Activated naive CD4-positive, alpha-beta T cell treated with anti-CD3 and anti-CD28 coated beads, Interleukin-2, amount 50 U/mL, for 24 hours (primary cell): ENCODE data around the gene B3GALNT2.
"Not testable (repeated sequence)": the region's sequence is repeated elsewhere in the genome, so short reads cannot be mapped to it uniquely, and the experiment has no call there.

Experiments used
- H3K27ac Mint-ChIP-seq: one replicate; pipeline ENCODE4 v1.8.0; 2021; ENCODE audit warnings: mild to moderate bottlenecking, mixed read lengths
- H3K27me3 Mint-ChIP-seq: one replicate; pipeline ENCODE4 v1.8.0; 2021; ENCODE audit warnings: mixed read lengths
- H3K36me3 Mint-ChIP-seq: one replicate; pipeline ENCODE4 v1.8.0; 2021; ENCODE audit warnings: mixed read lengths
- H3K4me1 Mint-ChIP-seq: one replicate; pipeline ENCODE4 v1.8.0; 2021; ENCODE audit warnings: mixed read lengths
- H3K4me3 Mint-ChIP-seq: one replicate; pipeline ENCODE4 v1.8.0; 2021; ENCODE audit warnings: mild to moderate bottlenecking, mixed read lengths
- H3K9me3 Mint-ChIP-seq: one replicate; pipeline ENCODE4 v1.8.0; 2021; ENCODE audit warnings: mixed read lengths

Gene B3GALNT2

DNA sequence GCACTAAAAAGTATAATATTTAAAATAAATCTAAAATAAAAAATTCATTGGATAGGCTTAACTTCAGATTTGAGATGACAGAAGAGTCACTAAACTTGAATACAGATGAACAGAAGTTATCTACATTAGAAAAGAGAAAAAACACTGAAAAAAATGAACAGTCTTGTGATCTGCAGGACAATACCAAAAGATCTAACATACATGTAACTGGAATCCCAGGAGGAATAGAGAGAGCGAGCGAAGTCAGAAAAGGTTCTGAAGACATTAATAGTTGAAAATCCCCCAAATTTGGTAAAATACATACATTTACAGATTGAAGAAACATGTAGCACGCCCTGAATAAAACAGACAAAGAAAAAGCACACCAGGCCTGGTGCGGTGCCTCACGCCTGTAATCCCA lies 21.2 kb downstream of the B3GALNT2 start:
- H3K4me3 Mint-ChIP-seq, result no peak overlapping the region
- H3K4me1 Mint-ChIP-seq, result no peaks in the 10 kb centered on the region
- peaks cover 7% of the 10 kb centered on the region for H3K9me3 Mint-ChIP-seq
- no peaks in the 10 kb centered on the region for H3K27me3 Mint-ChIP-seq
- H3K27ac Mint-ChIP-seq, result no peak overlapping the region
- H3K36me3 Mint-ChIP-seq, result peaks cover 33% of the 10 kb centered on the region

DNA sequence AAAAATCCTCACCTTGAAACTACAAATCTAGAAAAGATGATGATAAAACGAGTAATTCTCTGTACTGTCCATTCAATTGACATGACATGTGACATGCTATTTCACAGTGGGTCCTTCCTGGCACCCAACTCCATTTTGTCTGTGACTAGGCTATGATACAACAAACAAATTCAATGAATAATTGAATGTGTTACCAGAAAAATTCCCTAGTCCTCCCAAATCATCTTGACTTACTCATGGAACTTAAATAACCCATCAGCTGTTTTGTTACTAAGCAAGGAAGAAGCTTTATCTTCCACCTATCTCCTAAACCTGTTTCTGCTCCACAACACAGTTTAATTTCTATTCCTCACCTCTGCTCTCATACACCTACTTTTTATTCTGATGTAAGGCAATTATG lies 30.4 kb downstream of the B3GALNT2 start:
- no peak overlapping the region for H3K27ac Mint-ChIP-seq
- no peaks in the 10 kb centered on the region for H3K9me3 Mint-ChIP-seq
- H3K4me3 Mint-ChIP-seq, result no peak overlapping the region

DNA sequence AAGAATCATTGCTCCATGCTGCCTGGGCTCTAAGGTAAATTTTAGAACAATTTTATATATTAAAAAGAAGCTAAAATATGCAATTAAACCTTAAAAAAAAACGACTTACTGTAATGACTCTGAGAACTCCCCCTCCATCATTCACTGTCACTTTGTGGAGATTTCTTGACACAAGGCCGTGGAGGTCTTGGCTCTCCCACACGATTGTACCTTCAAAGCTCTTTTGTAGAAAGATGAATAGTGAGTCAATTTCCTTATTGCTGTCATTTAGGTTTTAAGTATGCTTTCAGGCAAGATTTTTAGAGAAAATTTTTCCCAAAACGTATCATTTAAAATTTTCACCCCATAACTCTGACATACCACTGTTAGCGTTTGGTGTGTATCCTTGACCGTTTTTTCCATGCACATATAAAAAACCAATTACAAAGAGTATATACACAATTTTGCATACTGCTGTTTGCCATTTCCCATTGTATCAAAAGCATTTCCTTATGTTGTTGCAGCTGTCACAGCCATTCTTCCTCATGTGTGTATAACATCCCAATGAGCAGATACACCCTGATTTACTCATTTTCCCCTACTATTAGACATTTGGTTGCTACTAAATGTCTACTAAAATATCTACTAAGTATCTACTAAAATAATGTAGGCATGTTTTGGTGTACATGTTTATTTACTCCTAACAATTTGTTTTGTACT lies 33.4 kb downstream of the B3GALNT2 start:
- H3K27me3 Mint-ChIP-seq, result no peaks in the 10 kb centered on the region
- no peaks in the 10 kb centered on the region for H3K9me3 Mint-ChIP-seq
- H3K4me3 Mint-ChIP-seq, result no peak overlapping the region
- peaks cover under 1% of the 10 kb centered on the region for H3K4me1 Mint-ChIP-seq
- no peak overlapping the region for H3K27ac Mint-ChIP-seq
- H3K36me3 Mint-ChIP-seq, result peaks cover 4% of the 10 kb centered on the region

More for the DNA sequence above, 30.4 kb downstream of the B3GALNT2 start:
- no peaks in the 10 kb centered on the region for H3K4me1 Mint-ChIP-seq
- peaks cover 13% of the 10 kb centered on the region for H3K36me3 Mint-ChIP-seq
- H3K27me3 Mint-ChIP-seq, result no peaks in the 10 kb centered on the region

DNA sequence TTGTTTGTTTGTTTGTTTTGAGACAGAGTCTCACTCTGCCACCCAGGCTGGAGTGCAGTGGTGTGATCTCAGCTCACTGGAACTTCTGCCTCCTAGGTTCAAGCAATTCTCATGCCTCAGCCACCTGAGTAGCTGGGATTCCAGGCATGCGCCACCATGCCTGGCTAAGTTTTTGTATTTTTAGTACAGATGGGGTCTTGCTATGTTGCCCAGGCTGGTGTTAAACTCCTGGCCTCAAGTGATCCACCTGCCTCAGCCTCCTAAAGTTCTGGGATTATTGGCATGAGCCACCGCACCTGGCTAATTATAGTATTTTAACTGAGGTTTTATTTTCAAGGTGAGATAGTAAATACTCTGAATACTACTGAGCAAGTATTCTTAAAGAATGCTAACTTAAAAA lies 34.4 kb downstream of the B3GALNT2 start:
- H3K27ac Mint-ChIP-seq, H3K9me3 Mint-ChIP-seq, H3K4me1 Mint-ChIP-seq, H3K4me3 Mint-ChIP-seq, H3K27me3 Mint-ChIP-seq, H3K36me3 Mint-ChIP-seq: not testable (repeated sequence)

DNA sequence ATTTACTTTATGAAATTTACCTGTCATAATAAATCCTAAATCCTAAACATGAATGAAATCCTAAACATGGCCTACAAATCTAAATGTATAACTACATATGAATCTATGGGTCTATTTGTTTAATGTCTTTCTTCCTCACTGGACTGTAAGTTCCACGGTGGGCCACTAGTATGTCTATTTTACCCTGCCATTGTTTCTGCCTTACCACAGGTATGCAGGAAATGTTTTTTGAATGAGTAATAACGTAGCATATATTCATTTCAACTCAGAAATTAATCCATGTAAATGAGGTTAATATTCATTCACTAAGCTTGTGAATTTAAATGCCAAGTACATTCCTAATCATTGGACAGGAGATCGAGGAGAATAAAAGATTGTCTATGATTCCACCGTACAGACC lies 35.3 kb downstream of the B3GALNT2 start:
- Mint-ChIP-seq H3K36me3 (peaks cover 7% of the 10 kb centered on the region), H3K27me3 (no peaks in the 10 kb centered on the region), H3K27ac (no peak overlapping the region), H3K4me1 (peaks cover 13% of the 10 kb centered on the region), H3K9me3 (no peaks in the 10 kb centered on the region), H3K4me3 (no peak overlapping the region)

DNA sequence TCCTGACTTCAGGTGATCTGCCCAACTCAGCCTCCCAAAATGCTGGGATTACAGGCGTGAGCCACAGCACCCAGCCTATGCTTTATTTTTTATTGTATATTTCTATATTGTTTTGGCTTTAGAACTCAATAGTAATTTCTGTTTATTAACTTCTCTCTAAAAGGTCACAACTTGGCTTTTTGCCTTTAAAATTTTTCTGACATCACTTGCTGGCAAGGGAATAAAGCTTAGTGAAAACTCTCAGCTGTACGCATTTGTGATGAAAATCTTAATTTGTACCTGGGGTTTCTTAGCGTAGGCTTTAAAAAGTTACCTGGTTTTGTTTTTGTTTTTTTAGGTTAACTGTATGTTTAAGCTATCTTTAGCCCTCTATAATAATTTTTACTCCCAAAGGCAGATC lies 36.2 kb downstream of the B3GALNT2 start:
- Mint-ChIP-seq H3K4me1 (peaks cover 13% of the 10 kb centered on the region), H3K9me3 (no peaks in the 10 kb centered on the region), H3K4me3 (no peak overlapping the region), H3K36me3 (peaks cover 7% of the 10 kb centered on the region), H3K27ac (no peak overlapping the region), H3K27me3 (no peaks in the 10 kb centered on the region)

DNA sequence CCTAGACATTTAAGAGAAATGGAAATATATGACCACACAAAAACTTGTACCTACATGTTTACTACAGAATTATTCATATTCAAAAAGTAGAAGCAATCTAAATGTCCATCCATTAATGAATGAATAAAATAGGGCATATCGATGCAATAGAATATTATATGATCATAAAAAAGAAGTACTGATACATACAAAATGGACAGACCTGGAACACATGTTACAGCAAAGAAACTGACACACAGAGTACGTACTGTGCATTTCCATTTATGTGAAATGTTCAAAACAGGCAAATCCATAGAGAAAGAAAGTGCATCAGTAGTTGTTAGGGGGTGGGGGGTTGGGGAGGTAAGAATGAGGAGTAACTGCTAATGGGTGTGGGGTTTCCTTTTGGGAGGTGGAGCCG lies 39.2 kb downstream of the B3GALNT2 start:
- H3K27ac Mint-ChIP-seq, result no peak overlapping the region
- H3K4me1 Mint-ChIP-seq, result peaks cover 27% of the 10 kb centered on the region
- no peaks in the 10 kb centered on the region for H3K27me3 Mint-ChIP-seq
- H3K9me3 Mint-ChIP-seq, result no peaks in the 10 kb centered on the region
- H3K36me3 Mint-ChIP-seq, result peaks cover 5% of the 10 kb centered on the region
- H3K4me3 Mint-ChIP-seq, result no peak overlapping the region

DNA sequence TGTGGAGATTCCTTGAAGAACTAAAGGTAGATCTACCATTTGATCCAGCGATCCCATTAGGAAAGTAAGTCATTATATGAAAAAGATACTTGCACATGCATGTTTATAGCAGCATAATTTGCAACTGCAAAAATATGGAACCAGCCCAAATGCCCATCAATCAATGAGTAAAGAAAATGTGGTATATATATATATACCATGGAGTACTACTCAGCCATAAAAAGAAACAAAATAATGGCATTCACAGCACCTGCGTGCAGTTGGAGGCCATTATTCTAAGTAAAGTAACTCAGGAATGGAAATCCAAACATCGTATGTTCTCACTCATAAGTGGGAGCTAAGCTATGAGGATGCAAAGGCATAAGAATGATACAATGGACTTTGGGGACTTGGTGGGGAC lies 41.4 kb downstream of the B3GALNT2 start:
- H3K27me3 Mint-ChIP-seq, H3K27ac Mint-ChIP-seq, H3K36me3 Mint-ChIP-seq, H3K9me3 Mint-ChIP-seq, H3K4me3 Mint-ChIP-seq: not testable (repeated sequence)
- H3K4me1 Mint-ChIP-seq, result peaks cover 27% of the 10 kb centered on the region

DNA sequence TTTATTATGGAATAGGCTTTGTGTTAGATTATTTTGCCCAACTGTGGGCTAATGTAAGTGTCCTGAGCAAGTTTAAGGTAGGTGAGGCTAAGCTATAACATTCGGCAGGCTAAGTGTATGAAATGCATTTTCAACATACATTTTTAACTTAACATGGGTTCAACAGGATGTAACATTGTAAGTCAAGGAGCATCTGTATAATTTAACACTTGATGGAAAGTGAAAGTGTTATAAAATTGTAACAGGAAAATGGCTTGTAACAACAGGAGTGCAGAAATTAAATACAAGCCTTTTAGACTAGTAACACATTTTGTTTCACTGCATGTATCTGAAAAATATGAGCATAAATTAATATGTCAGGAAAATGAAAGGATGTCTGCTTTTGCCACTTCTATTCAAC lies 42.3 kb downstream of the B3GALNT2 start:
- no peak overlapping the region for H3K4me3 Mint-ChIP-seq
- H3K36me3 Mint-ChIP-seq, result peaks cover 3% of the 10 kb centered on the region
- H3K9me3 Mint-ChIP-seq, result no peaks in the 10 kb centered on the region
- no peak overlapping the region for H3K27ac Mint-ChIP-seq
- H3K27me3 Mint-ChIP-seq, result no peaks in the 10 kb centered on the region
- peaks cover 27% of the 10 kb centered on the region for H3K4me1 Mint-ChIP-seq

DNA sequence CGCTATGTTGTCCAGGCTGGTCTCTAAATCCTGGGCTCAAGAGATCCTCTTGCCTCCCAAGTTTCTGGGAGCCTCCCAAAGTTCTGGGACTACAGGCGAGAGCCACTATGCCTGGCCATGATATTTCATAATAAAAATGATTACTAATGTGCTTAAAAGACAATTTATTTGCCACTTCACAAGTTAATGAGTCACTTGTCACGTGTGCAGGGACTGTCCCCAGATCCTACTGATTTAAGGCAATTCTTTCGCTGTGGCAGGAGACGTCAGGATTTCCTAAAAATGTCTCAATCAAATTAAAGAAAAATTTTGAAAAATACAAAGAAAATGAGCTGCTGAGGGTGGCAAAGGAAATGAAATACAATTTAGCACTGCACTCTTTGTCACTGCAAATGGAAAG lies 43.5 kb downstream of the B3GALNT2 start:
- Mint-ChIP-seq H3K27me3 (no peaks in the 10 kb centered on the region), H3K36me3 (peaks cover 3% of the 10 kb centered on the region), H3K4me3 (no peak overlapping the region), H3K9me3 (no peaks in the 10 kb centered on the region), H3K4me1 (peaks cover 25% of the 10 kb centered on the region), H3K27ac (no peak overlapping the region)

DNA sequence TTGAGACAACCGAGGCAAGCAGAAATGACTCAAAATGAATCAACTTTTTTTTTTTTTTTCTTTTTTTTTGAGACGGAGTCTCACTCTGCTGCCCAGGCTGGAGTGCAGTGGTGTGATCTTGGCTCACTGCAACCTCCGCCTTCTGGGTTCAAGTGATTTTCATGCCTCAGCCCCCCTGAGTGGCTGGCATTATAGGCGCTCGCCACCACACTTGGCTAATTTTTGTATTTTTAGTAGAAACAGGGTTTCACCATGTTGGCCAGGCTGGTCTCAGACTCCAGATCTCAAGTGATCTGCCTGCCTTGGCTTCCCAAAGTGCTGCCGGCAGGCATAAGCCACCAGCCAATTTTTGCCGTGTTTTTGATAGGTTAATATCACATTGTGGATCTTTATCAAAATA lies 46.4 kb downstream of the B3GALNT2 start:
- H3K9me3 Mint-ChIP-seq, H3K27ac Mint-ChIP-seq, H3K4me3 Mint-ChIP-seq, H3K36me3 Mint-ChIP-seq, H3K27me3 Mint-ChIP-seq: not testable (repeated sequence)
- H3K4me1 Mint-ChIP-seq, result peaks cover 13% of the 10 kb centered on the region

DNA sequence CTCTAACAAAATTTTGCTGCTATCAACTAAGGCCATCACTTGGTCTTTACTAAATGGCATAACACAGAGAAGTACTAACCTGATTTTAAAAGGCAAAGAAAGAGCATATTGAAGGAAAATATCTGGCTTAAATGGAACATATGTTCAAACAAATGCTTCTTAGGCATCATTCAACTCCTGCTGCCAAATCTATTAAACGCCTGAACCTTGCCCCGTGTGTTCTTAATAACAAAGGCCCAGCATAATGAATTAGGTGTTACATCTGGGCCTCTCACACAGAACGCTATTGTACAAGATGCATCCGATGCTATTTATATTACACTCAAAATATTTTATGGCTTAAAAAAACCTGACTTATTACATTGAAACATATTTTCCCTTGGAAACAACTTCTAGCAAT lies 48.4 kb downstream of the B3GALNT2 start:
- Mint-ChIP-seq H3K4me3 (no peak overlapping the region), H3K4me1 (no peaks in the 10 kb centered on the region), H3K36me3 (no peaks in the 10 kb centered on the region), H3K27ac (no peak overlapping the region), H3K27me3 (no peaks in the 10 kb centered on the region), H3K9me3 (no peaks in the 10 kb centered on the region)

DNA sequence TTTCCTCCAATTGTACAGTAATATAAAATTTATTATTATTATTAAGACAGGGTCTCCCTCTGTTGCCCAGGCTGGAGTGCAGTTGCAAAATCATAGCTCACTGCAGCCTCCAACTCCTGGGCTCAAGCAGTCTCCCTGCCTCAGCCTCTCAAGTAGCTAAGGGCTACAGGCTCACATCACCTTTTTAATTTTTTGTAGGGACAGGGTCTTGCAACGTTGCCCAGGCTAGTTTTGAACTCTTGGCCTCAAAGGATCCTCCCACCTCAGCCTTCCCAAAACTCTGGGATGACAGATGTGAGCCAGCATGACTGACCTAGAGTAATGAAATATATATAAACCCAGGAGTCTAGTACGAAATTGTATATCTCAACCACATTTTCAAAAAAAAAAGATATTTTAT lies 49.2 kb downstream of the B3GALNT2 start:
- Mint-ChIP-seq H3K9me3 (no peaks in the 10 kb centered on the region), H3K4me1 (no peaks in the 10 kb centered on the region), H3K27ac (no peak overlapping the region), H3K27me3 (no peaks in the 10 kb centered on the region), H3K36me3 (peaks cover 2% of the 10 kb centered on the region), H3K4me3 (no peak overlapping the region)

DNA sequence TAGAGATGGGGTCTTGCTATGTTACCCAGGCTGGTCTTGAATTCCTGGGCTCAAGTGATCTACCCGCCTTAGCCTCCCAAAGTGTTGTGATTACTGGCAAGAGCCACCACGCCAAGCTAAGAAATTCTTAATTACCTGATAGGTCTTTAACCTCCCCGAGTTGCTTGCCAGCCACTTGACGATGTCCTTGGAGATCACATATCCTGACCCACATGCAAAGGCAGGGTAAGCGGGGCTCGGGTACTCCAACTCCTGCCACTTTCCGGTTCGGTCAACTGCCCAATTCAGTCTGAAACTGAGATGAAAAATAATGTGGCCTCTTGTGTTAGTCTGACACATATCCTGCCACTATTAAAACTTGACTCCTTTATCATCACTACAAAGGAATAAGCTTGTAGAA lies 50.2 kb downstream of the B3GALNT2 start:
- Mint-ChIP-seq H3K27me3 (no peaks in the 10 kb centered on the region), H3K27ac (no peak overlapping the region), H3K9me3 (no peaks in the 10 kb centered on the region), H3K4me3 (no peak overlapping the region), H3K36me3 (peaks cover 3% of the 10 kb centered on the region), H3K4me1 (no peaks in the 10 kb centered on the region)

DNA sequence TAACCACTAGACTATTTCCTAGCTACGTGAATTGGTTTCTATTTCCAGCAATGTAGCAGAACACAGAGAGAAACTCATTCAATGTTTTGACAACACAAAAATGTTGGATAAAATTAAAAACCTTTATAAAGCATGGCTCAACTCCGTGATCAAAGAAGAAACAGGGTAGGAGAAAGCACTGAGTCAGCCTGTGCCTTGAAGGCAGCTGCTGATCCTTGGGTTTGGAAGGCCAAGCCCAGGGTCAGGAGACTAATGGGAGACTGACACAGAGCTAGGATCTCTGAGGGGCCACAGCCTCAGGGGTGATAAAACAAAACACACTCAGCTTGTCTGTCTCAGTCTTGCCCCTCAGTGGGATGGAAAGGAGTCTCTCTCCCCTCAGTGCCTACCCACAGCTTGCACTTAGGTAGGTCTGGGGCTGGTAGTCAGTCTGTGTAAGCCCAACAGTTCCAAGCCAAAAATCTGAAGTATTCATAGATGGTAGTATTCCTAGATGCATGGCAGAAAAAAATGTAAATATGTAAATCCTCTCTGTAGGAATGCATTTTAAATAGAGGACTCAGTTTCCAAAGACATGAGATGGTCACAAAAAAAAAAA lies 53.3 kb downstream of the B3GALNT2 start:
- Mint-ChIP-seq H3K4me1 (no peaks in the 10 kb centered on the region), H3K4me3 (no peak overlapping the region), H3K27ac (no peak overlapping the region), H3K36me3 (peaks cover 3% of the 10 kb centered on the region), H3K27me3 (no peaks in the 10 kb centered on the region), H3K9me3 (no peaks in the 10 kb centered on the region)

DNA sequence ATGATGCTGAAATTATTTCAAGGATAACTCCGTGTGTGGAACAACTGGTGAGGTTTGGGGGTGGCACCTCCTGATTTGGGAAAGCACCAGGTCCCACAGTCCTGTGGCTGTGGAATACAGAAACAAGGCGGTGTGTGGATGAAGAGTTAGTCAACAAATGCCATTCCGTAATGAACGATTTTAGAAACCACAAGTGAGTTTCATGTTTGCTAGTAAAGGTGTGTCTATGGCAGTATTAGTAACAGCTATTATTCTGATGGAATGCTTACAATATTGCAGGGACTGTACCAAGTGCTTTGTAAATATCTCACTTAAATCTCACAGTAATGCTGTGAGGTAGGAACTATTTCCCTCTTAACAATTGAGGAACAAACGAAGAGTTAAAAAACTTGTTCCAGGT lies 53.8 kb downstream of the B3GALNT2 start:
- Mint-ChIP-seq H3K27me3 (no peaks in the 10 kb centered on the region), H3K4me3 (no peak overlapping the region), H3K36me3 (peaks cover 3% of the 10 kb centered on the region), H3K27ac (no peak overlapping the region), H3K9me3 (no peaks in the 10 kb centered on the region), H3K4me1 (no peaks in the 10 kb centered on the region)

DNA sequence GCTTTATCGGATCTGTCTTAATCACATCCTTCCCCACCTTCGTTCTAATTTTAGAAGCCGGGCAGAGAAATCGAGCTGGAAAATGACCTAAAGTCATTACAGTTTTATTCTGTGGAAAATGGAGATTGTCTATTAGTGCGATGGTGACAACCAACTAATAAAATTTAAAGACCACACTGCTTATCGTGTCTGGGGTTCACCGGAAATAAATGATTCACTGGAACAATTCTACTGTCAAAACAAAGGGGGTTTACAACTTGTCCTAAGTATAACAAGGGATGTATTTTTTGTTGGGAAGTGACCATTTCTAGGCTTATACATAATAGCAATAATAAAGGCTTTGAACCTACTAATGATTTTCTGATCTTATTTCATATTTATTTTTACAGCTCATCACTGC lies 55.6 kb downstream of the B3GALNT2 start:
- no peak overlapping the region for H3K4me3 Mint-ChIP-seq
- H3K27me3 Mint-ChIP-seq, result no peaks in the 10 kb centered on the region
- H3K27ac Mint-ChIP-seq, result no peak overlapping the region
- no peaks in the 10 kb centered on the region for H3K9me3 Mint-ChIP-seq
- H3K4me1 Mint-ChIP-seq, result no peaks in the 10 kb centered on the region
- peaks cover 9% of the 10 kb centered on the region for H3K36me3 Mint-ChIP-seq
